IMR-90 (cell line): ENCODE measurements around the gene MEDAG.

Experiments used
- BHLHE40 ChIP-seq: fragments of 150-350 bp; IDR thresholded peaks from 2 replicates; pipeline ENCODE4 v1.6.1; 2016; ENCODE audit warnings: mild to moderate bottlenecking, low read depth, low read length
- CEBPB ChIP-seq: IDR thresholded peaks from 2 replicates; pipeline ENCODE4 v1.6.1; 2012; ENCODE audit warnings: low read depth, low read length, improper control_type of control experiment
- CHD1 ChIP-seq: IDR thresholded peaks from 2 replicates; pipeline ENCODE4 v1.6.1; 2012; ENCODE audit warnings: low read depth, low read length, improper control_type of control experiment
- FOS ChIP-seq: fragments of 150-350 bp; IDR thresholded peaks from 2 replicates; pipeline ENCODE4 v1.6.1; 2016; ENCODE audit warnings: low read depth, low read length
- MAZ ChIP-seq: IDR thresholded peaks from 2 replicates; pipeline ENCODE4 v1.6.1; 2012; ENCODE audit warnings: low read depth, mild to moderate bottlenecking, low read length, improper control_type of control experiment, moderate library complexity, borderline replicate concordance
- POLR2A ChIP-seq: IDR thresholded peaks from 2 replicates; pipeline ENCODE4 v1.6.1; 2012; ENCODE audit warnings: mild to moderate bottlenecking, low read depth, low read length
- RAD21 ChIP-seq: IDR thresholded peaks from 2 replicates; pipeline ENCODE4 v1.6.1; 2012; ENCODE audit warnings: low read length, improper control_type of control experiment
- RCOR1 ChIP-seq: IDR thresholded peaks from 2 replicates; pipeline ENCODE4 v1.6.1; 2012; ENCODE audit warnings: mild to moderate bottlenecking, low read length, improper control_type of control experiment; ENCODE audit not compliant: insufficient replicate concordance
- RFX5 ChIP-seq: IDR thresholded peaks from 2 replicates; pipeline ENCODE4 v1.8.0; 2012; ENCODE audit warnings: low read depth, mild to moderate bottlenecking, low read length, moderate library complexity
- SMC3 ChIP-seq: fragments of 150-350 bp; IDR thresholded peaks from 2 replicates; pipeline ENCODE4 v1.6.1; 2016; ENCODE audit warnings: low read depth, mild to moderate bottlenecking, antibody characterized with exemption, low read length, moderate library complexity
- TF ChIP-seq, protein P1 (sequence below): conservative IDR thresholded peaks from 2 replicates; pipeline ENCODE4 v1.5.1; 2012; ENCODE audit warnings: mild to moderate bottlenecking, low read depth, low read length, improper control_type of control experiment
- TF ChIP-seq, protein P2 (sequence below): fragments of 150-350 bp; IDR thresholded peaks from 2 replicates; pipeline ENCODE4 v1.6.1; 2017; ENCODE audit warnings: mild to moderate bottlenecking, antibody characterized with exemption, low read length, low read depth
- TF ChIP-seq, protein P3 (sequence below): fragments of 150-350 bp; IDR thresholded peaks from 2 replicates; pipeline ENCODE4 v1.6.1; 2016; ENCODE audit warnings: low read depth, mild to moderate bottlenecking, low read length, moderate library complexity, borderline replicate concordance

DNA sequence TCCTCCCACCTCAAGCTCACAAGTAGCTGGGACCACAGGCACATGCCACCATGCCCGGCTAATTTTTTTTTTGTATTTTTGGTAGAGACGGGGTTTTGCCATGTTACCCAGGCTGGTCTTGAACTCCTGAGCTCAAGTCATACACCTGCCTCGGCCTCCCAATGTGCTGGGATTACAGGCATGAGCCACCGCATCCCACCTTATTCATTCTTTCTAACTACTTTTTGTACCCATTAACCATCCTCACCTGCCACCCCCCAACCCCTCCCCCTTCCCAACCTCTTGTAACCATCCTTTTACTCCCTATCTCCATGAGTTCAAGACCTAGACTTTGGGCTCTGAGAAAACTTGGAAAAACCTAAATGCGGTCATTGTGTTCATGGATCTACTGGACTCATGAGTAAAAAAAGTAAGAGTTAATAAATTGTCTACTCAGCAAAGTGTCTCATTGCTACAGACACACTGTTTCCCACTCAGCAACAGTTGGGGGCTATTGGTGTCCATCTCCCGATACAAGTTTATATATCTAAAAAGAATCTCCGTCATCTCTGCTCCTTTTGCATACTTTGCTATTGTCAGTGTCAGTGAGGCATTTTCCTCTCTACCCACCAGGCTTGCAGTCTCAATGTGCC is 44.1 kb upstream of the MEDAG start:
- TF ChIP-seq, protein P1, sequence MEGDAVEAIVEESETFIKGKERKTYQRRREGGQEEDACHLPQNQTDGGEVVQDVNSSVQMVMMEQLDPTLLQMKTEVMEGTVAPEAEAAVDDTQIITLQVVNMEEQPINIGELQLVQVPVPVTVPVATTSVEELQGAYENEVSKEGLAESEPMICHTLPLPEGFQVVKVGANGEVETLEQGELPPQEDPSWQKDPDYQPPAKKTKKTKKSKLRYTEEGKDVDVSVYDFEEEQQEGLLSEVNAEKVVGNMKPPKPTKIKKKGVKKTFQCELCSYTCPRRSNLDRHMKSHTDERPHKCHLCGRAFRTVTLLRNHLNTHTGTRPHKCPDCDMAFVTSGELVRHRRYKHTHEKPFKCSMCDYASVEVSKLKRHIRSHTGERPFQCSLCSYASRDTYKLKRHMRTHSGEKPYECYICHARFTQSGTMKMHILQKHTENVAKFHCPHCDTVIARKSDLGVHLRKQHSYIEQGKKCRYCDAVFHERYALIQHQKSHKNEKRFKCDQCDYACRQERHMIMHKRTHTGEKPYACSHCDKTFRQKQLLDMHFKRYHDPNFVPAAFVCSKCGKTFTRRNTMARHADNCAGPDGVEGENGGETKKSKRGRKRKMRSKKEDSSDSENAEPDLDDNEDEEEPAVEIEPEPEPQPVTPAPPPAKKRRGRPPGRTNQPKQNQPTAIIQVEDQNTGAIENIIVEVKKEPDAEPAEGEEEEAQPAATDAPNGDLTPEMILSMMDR = no peak
- TF ChIP-seq CHD1 (no peak), SMC3 (no peak), RCOR1 (no peak), RAD21 (no peak), POLR2A (no peak), FOS (no peak), CEBPB (no peak), BHLHE40 (no peak), RFX5 (no peak), MAZ (no peak)
- TF ChIP-seq, protein P2, sequence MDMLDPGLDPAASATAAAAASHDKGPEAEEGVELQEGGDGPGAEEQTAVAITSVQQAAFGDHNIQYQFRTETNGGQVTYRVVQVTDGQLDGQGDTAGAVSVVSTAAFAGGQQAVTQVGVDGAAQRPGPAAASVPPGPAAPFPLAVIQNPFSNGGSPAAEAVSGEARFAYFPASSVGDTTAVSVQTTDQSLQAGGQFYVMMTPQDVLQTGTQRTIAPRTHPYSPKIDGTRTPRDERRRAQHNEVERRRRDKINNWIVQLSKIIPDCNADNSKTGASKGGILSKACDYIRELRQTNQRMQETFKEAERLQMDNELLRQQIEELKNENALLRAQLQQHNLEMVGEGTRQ = no peak
- TF ChIP-seq, protein P3, sequence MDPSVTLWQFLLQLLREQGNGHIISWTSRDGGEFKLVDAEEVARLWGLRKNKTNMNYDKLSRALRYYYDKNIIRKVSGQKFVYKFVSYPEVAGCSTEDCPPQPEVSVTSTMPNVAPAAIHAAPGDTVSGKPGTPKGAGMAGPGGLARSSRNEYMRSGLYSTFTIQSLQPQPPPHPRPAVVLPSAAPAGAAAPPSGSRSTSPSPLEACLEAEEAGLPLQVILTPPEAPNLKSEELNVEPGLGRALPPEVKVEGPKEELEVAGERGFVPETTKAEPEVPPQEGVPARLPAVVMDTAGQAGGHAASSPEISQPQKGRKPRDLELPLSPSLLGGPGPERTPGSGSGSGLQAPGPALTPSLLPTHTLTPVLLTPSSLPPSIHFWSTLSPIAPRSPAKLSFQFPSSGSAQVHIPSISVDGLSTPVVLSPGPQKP = no peak
